HG02870 (cell line): ENCODE results near the gene MTA2.
"Not testable (repeated sequence)": the region's sequence is repeated elsewhere in the genome, so short reads cannot be mapped to it uniquely, and the experiment has no call there.

Source experiments
- ATAC-seq: cut with Tn5 transposase; IDR thresholded peaks from one replicate; pipeline ENCODE4 v1.9.1; 2021; ENCODE audit warnings: mild to moderate bottlenecking, moderate library complexity; ENCODE audit not compliant: unreplicated experiment

Gene MTA2

GRCh38 chr11:62567018-62567633 is 34.5 kb downstream of the MTA2 start:
- no peak for ATAC-seq

DNA sequence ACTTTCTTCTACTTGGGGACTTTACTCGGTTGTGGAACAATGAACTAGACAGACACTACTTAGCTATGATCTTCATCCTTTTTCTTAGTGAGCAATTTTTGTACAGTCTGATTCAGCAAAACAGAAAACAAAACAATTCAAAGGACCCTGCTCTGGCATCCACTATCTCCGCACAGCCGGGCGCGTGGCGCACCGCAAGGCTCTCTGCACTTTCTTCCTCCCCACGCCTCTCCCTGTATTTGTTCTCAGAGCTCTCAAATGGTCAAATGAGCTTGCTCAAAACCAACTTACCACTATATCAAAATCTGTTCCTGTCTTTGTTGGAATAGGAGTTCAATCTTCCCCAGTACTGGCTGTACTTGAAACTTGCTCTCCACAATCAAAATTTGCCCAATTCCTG is 35.4 kb downstream of the MTA2 start:
- ATAC-seq = no peak

DNA sequence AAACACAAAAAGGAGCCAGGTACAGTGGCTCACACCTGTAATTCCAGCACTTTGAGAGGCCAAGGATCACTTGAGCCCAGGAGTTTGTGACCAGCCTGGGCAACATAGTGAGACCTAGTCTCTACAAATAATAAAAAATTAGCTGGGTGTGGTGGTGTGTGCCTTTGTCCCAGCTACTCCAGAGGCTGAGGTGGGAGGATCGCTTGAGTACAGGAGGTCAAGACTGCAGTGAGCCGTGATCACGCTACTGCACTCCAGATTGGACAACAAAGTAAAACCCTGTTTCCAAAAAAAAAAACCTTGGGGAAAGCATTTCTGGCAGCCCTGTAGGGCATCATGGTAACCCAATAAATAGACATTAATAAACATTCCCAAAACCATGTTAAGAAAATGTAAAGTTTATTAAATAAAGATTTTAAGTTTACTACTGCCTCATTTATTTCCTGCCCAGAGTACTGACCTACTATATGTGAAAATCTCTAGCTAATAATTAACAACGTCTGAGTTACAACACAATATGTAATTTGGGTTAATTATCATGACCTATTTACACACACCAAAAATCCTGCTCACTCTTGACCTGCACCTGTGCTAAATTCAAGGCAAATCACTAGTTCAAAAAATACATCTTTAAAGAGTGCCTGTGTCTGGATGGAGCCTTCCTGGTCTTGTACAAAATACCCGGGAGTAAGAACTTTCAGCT is 36.4 kb downstream of the MTA2 start:
- no peak for ATAC-seq

- ATAC-seq = not testable (repeated sequence)
Measured at GRCh38 chr11:62561677-62562230, 39.9 kb downstream of the MTA2 start.

GRCh38 chr11:62560566-62561103 is 41.0 kb downstream of the MTA2 start:
- no peak for ATAC-seq

GRCh38 chr11:62559626-62560025 is 42.0 kb downstream of the MTA2 start:
- not testable (repeated sequence) for ATAC-seq

DNA sequence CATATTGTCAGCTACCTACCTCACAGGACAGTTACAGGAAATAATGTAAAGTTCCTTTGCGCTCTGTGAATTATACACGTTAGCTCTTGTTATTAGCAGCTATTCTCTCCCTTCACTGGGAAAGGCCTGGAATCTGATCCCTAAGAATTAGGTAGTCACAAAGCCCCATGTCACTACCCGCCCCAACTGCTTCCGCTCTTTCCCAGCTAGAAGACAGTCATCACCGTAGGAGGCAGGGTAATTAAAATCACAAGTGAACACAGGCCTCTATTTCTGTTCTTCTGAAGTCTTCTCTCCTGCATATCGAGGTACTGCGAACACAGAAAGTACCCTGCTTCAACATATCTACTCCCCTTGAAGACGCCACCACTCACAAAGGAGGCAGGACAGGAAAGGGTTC is 42.5 kb downstream of the MTA2 start:
- no peak for ATAC-seq

DNA sequence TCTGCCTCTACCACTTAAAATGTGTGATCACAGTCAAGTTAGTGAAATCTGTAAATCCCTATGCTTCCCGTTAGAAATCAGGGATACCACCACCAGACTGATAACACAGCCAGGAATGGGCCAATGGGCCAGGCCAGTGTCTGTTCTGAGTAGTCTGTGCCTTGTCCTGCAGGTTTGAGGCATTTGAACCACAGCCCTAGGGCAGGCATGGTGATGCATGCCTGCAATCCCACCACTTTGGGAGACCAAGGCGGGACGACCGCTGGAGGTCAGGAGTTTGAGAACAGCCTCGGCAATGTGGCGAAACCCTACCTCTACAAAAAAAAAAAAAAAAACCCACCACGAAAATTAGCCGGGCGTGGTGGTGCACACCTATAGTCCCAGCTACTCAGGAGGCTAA is 43.0 kb downstream of the MTA2 start:
- ATAC-seq = no peak

DNA sequence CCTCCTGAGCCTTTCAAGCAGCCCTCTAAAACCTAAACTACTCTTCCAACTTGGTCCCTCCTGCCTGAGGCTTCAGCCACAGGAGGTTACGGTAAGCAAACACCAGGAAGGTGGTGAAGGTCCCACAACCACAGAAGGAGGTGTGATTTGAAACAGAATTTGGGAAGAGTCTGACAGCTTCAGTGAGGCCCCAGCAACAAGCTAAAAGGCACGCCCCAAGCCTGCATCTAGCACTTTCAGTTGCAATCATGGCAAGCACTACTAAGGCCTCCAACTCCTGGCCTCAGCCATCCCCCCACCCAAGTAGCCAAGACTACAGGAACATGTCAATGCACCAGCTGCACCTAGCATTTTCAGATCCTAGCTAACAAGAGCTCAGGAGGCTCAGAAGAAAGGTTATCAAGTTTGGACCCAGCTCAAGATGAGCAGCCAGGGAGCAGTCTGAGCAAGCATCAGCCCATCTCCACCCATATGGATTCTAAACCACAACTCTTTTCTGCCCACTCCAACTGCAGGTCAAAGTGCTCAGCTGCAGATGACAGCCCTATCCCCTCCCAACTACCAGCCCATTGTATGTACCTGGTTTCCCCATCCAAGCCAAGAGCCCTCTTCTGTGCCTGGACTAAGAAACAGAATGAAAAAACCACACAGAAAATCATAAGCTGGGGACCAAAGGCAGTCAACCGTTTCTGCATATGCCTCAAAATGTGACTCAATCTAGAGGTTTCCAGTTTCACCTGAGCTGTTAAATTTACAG is 44.6 kb downstream of the MTA2 start:
- no peak for ATAC-seq

DNA sequence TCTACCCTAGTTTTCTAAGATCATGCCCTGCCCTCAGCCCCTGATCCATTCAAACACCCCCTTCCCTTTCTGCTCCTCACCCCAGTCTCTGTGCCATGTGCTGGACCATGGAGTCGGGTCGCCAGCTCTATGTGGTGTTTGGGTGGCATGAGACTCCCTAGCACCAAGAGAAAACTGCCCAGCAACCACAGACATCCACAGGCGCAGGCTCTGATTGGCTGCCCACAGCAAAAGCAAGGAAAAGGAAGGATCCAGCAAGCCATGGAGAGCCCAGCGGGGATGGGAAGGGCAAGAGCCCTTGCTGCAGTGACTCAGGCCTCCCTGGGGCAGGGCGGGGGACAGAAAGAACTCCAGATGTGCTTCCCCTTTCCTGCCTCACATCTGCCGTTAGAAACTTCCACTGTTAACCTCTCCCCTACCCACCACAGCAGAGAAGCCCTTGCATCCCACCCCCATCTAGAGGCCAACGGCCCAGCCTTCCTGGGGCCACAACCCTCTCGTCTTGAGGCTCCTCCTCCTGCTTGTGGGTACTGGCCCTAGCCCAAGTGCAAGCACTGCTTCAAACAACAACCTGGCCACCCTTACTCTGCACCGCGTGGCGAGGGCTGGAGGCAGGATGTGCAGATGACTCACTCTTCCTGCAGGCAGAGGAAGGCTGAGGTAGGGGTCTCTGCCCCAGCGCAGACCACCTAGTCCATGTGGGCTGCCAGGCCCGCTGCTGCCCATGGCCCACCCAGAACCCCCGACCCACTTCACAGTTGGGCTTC is 45.4 kb downstream of the MTA2 start:
- peak; percentile 34 for ATAC-seq

GRCh38 chr11:62555464-62556107 is 46.1 kb downstream of the MTA2 start:
- ATAC-seq = no peak

DNA sequence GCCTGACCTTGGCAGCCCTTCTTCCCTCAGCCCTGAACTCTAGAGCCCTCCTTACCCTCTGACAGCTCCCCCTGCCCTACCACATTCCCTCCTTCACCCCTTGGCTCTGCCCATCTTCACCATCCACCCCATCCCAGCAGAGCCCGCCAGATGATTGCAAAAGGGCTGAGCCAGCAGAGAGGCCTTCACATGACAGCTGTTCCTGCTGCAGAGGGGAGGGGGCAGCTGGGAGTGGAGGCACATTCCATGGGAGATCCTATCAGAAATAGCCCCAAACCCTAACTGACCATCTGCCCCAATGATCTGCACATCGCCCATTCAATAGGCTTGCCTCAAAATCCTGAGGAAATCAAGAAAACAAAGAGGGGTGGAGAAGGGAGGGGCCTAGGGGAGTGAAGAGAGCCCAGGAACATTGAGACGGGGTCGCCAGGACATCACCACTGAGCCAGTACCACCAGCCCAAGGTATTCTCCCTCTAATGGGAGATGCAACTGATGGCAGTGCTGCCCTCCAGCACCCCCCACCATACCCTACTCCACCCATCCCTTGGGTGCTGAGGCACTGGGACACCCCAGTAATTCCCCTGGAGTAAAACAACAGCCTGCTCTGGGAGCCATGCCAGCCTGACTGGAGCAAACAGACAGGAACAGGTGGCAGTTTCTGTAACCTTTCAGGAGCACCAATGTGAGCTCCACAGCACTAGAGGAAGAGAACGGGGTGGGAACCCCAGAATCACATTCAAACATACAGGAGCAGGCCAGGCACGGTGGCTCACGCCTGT is 47.1 kb downstream of the MTA2 start:
- no peak for ATAC-seq

DNA sequence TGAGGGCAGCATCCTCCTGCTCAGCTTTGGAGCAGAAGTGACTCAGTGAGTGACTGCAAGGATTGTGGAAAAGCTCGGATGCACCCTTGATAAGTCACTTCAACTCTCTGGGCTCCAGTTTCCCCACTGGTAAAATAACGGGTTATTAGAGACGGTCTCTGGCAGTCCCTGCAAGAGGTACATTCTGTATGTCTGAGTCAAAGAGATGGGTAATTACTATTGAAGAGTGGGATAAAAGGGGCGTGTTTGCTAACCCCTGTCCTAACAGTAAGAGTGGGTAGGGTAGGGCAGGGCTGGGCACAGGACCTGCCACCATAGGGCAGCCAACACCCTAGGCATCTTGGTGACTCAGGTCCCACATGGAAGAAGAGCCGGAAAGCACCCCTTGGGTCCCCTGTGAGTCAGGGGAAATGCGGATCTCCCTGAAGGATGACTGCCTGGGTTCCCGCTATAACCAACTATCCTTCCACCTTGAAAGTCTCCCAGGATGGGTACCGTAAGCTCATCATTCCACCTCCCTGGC is 47.8 kb downstream of the MTA2 start:
- no peak for ATAC-seq

DNA sequence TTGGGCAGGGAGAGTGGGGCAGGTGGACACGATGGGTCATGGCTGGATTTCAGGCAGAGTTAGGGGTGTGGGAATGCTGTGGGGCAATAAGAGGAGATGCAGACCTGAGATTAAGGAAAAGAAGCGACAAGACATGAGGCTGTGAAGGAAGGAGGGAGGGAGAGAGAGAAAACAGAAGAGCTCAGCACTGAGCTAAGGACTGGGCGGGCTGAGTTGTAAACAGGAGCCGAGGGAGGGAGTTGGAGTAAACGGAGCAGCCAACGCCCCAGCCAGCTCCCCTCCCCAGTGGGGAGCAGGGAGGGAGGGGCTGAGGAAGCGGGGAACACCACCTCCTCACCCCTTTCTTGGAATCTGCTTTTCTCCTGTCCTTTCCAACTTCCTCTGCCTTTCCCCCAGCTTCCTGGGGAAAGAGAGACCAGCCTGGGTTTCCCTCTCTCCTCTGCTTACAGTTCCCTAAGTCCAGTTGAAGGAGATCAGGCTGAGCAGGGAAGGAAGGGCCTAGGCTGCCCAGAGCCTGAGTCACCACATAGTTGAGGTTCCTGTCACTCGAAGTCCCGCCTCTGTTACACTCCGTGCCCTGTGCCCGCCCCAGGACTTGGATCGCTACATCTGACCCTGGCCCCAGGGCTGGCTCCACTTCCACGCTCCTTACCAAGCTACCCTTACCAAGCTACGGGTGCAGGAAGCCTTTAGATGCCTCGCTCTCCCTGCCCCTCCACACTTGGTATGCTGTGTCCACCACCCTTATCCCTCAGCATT is 48.4 kb downstream of the MTA2 start:
- ATAC-seq = no peak

DNA sequence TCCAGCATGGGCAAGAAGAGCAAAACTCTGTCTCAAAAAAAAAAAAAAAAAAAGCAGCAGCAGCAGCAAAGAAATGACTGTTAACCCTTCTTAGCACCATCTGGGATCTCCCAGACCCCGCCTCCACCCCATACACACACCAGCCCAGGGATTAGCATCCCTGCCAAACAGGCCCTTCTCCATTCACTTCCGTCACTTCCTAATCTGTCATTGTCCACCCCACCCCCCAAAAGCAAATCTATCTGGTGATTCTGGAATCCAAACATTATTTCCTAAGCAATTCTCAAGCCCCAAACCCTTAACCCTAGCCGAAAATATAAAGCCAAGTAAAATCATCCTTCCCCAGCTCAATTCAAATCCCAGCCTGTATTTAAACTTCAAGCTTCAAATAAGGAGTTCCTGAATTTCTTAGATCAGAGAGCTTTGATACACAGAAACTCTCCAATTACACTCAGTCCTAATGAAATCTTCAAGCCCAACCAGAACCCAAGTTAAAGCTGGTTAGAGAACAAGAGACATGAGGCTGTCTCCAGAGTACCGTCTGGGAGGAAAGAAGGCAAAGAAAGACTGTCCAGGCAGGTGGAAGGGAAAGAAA is 49.1 kb downstream of the MTA2 start:
- ATAC-seq = no peak

- ATAC-seq = not testable (repeated sequence)
Measured at GRCh38 chr11:62550478-62550877, 51.2 kb downstream of the MTA2 start.

GRCh38 chr11:62548545-62549335 is 52.9 kb downstream of the MTA2 start:
- ATAC-seq = no peak
